HepG2 (cell line): ENCODE data around the gene BRMS1. TPM values are rescaled to one million over a fixed set of nuclear protein-coding genes. Genes with fewer than 3 reads are reported as not detected.

Experiments used
- CEBPG ChIP-seq: IDR thresholded peaks from 2 replicates; pipeline ENCODE4 v1.6.1; 2016
- CHD2 ChIP-seq: IDR thresholded peaks from 2 replicates; pipeline ENCODE4 v1.6.1; 2011; ENCODE audit warnings: low read depth, low read length, improper control_type of control experiment
- DPF2 ChIP-seq: sonication (generic); formaldehyde crosslinking; IDR thresholded peaks from 2 replicates; pipeline ENCODE4 v1.4.0; 2020; ENCODE audit warnings: mild to moderate bottlenecking, low read depth, missing genetic modification reagents, borderline replicate concordance
- KDM5B ChIP-seq: sonication (generic); formaldehyde crosslinking; IDR thresholded peaks from 2 replicates; pipeline ENCODE4 v1.4.0; 2020; ENCODE audit warnings: missing genetic modification reagents, mild to moderate bottlenecking, borderline replicate concordance
- MIER3 ChIP-seq: IDR thresholded peaks from 2 replicates; pipeline ENCODE4 v1.6.1; 2016; ENCODE audit warnings: missing compliant biosample characterization, borderline replicate concordance
- MTA1 ChIP-seq: sonication (generic); formaldehyde crosslinking; IDR thresholded peaks from 2 replicates; pipeline ENCODE4 v1.4.0; 2020; ENCODE audit warnings: missing genetic modification reagents, mild to moderate bottlenecking, borderline replicate concordance
- SCMH1 ChIP-seq: sonication (generic); formaldehyde crosslinking; IDR thresholded peaks from 2 replicates; pipeline ENCODE4 v1.9.0; 2021; ENCODE audit warnings: missing genetic modification reagents, mild to moderate bottlenecking, borderline replicate concordance
- SOX5 ChIP-seq: IDR thresholded peaks from 2 replicates; pipeline ENCODE4 v1.6.1; 2016; ENCODE audit warnings: borderline replicate concordance
- SRY ChIP-seq: sonication (generic); formaldehyde crosslinking; IDR thresholded peaks from 2 replicates; pipeline ENCODE4 v1.8.0; 2022; ENCODE audit warnings: mild to moderate bottlenecking, missing genetic modification reagents
- THAP11 ChIP-seq: IDR thresholded peaks from 2 replicates; pipeline ENCODE4 v1.6.1; 2016; ENCODE audit warnings: missing biosample characterization, missing genetic modification reagents
- ZNF546 ChIP-seq: sonication (generic); formaldehyde crosslinking; conservative IDR thresholded peaks from 2 replicates; pipeline ENCODE4 v1.8.1; 2023; ENCODE audit warnings: mild to moderate bottlenecking, missing genetic modification reagents
- ZNF75D ChIP-seq: sonication (generic); formaldehyde crosslinking; IDR thresholded peaks from 2 replicates; pipeline ENCODE4 v1.8.1; 2023; ENCODE audit warnings: missing genetic modification reagents, mild to moderate bottlenecking, borderline replicate concordance
- polyA plus RNA-seq, 8 experiments: library from polyadenylated mRNA; depleted of rRNA in 3 of 8; stranded (reverse) in 7 of 8; unstranded in 1 of 8; fragments of >200 nt; fragmentation: Illumina TruSeq in 4 of 8; extraction: Trizol in 4 of 8; gene quantifications; 2 replicates each; pipeline versions ENCODE4 v1.2.1 to v1.2.3, GENCODE V29; 2011 to 2016; ENCODE audit warnings: low read depth in 4 of 8, missing spikeins in 1 of 8, mixed read lengths in 1 of 8; ENCODE audit not compliant: insufficient read depth in 1 of 8
- total RNA-seq, 5 experiments: library from RNA; depleted of rRNA; stranded (reverse); fragments of >200 nt; fragmentation: Illumina TruSeq; extraction: Trizol; gene quantifications; 2 replicates each; pipeline ENCODE4 v1.2.3, GENCODE V29; 2016; ENCODE audit warnings: low read depth in 1 of 5
- TF ChIP-seq, protein P1 (sequence below): IDR thresholded peaks from 2 replicates; pipeline ENCODE4 v1.6.1; 2016
- TF ChIP-seq, protein P2 (sequence below): sonication (generic); formaldehyde crosslinking; IDR thresholded peaks from 2 replicates; pipeline ENCODE4 v1.4.0; 2020; ENCODE audit warnings: missing genetic modification reagents
- TF ChIP-seq, protein P3 (sequence below): sonication (generic); formaldehyde crosslinking; IDR thresholded peaks from 2 replicates; pipeline ENCODE4 v1.4.0; 2020; ENCODE audit warnings: low read depth, mild to moderate bottlenecking, missing genetic modification reagents
- TF ChIP-seq, protein P4 (sequence below): IDR thresholded peaks from 2 replicates; pipeline ENCODE4 v1.6.1; 2012; ENCODE audit warnings: low read depth, low read length, improper control_type of control experiment
- TF ChIP-seq, protein P5 (sequence below): sonication (generic); formaldehyde crosslinking; IDR thresholded peaks from 2 replicates; pipeline ENCODE4 v1.9.0; 2021; ENCODE audit warnings: missing genetic modification reagents, borderline replicate concordance
- TF ChIP-seq, protein P6 (sequence below): sonication (generic); formaldehyde crosslinking; IDR thresholded peaks from 2 replicates; pipeline ENCODE4 v1.5.0; 2020; ENCODE audit warnings: missing genetic modification reagents, mild to moderate bottlenecking, borderline replicate concordance

The BRMS1 gene
- total and polyA plus RNA-seq, 2 of the 13 experiments (the other 11 are each of a cell fraction or from before 2014, with no cell fraction given), result 15.8 to 55.7 TPM

DNA sequence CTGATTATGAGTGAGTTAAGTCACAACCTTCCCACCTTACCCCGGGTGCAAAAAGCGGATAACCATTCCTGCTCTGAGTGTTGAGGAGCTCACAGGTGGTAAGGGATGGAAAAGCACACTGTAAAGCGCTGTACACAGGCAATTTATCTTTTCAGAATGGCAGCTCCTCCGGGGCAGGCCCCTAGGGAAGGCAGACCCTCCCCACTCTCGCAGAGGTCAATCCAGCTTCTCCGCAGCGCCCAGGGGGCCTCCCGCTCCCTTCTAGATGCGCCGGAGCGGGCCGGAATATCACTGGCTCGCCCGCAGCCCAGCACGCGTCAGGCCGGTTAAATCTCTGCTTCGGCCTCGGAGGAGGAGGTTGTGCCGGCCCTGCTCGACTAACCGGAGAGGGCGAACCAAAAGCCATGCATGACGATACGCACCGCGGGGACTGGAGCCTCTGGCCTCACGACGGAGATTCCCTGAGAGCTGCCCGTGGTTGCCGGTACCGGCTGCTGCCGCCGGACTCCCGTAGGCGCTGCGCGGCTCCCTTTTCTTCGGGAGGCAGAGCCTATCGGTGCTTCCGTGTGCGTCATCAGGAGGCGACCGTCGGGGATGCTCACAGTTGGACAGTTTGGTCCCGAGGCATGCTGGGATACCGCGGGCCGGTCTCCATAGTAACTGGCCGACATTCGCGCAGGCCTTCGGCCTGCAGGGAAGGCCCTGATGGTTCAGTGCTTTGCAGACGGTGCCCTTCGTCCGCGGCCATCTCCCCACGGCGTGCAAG lies at the start of gene BRMS1 (continued):
- TF ChIP-seq ZNF75D (CRISPR knock-in tag) (no peak), THAP11 (peak; percentile 94), ZNF546 (CRISPR knock-in tag) (peak; percentile 69; the same call in 1 of the 2 replicates), KDM5B (CRISPR knock-in tag) (peak; percentile 82; the same call in 1 of the 2 replicates), CHD2 (no peak), SCMH1 (no peak), CEBPG (CRISPR knock-in tag) (no peak), MTA1 (peak; percentile 71; the same call in 1 of the 2 replicates), MIER3 (CRISPR knock-in tag) (peak; percentile 81; the same call in 1 of the 2 replicates), SOX5 (CRISPR knock-in tag) (peak; percentile 56; the same call in 1 of the 2 replicates), SRY (CRISPR knock-in tag) (peak; percentile 89), DPF2 (CRISPR knock-in tag) (0 out of 2 replicates have a peak, but pooled peaks have one; percentile 41)
- TF ChIP-seq, protein P1, sequence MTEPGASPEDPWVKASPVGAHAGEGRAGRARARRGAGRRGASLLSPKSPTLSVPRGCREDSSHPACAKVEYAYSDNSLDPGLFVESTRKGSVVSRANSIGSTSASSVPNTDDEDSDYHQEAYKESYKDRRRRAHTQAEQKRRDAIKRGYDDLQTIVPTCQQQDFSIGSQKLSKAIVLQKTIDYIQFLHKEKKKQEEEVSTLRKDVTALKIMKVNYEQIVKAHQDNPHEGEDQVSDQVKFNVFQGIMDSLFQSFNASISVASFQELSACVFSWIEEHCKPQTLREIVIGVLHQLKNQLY (CRISPR knock-in tag), result peak; percentile 57; the same call in 1 of the 2 replicates
- TF ChIP-seq, protein P2, sequence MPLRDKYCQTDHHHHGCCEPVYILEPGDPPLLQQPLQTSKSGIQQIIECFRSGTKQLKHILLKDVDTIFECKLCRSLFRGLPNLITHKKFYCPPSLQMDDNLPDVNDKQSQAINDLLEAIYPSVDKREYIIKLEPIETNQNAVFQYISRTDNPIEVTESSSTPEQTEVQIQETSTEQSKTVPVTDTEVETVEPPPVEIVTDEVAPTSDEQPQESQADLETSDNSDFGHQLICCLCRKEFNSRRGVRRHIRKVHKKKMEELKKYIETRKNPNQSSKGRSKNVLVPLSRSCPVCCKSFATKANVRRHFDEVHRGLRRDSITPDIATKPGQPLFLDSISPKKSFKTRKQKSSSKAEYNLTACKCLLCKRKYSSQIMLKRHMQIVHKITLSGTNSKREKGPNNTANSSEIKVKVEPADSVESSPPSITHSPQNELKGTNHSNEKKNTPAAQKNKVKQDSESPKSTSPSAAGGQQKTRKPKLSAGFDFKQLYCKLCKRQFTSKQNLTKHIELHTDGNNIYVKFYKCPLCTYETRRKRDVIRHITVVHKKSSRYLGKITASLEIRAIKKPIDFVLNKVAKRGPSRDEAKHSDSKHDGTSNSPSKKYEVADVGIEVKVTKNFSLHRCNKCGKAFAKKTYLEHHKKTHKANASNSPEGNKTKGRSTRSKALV, result no peak
- TF ChIP-seq, protein P3, sequence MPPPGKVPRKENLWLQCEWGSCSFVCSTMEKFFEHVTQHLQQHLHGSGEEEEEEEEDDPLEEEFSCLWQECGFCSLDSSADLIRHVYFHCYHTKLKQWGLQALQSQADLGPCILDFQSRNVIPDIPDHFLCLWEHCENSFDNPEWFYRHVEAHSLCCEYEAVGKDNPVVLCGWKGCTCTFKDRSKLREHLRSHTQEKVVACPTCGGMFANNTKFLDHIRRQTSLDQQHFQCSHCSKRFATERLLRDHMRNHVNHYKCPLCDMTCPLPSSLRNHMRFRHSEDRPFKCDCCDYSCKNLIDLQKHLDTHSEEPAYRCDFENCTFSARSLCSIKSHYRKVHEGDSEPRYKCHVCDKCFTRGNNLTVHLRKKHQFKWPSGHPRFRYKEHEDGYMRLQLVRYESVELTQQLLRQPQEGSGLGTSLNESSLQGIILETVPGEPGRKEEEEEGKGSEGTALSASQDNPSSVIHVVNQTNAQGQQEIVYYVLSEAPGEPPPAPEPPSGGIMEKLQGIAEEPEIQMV (CRISPR knock-in tag), result no peak
- TF ChIP-seq, protein P4, sequence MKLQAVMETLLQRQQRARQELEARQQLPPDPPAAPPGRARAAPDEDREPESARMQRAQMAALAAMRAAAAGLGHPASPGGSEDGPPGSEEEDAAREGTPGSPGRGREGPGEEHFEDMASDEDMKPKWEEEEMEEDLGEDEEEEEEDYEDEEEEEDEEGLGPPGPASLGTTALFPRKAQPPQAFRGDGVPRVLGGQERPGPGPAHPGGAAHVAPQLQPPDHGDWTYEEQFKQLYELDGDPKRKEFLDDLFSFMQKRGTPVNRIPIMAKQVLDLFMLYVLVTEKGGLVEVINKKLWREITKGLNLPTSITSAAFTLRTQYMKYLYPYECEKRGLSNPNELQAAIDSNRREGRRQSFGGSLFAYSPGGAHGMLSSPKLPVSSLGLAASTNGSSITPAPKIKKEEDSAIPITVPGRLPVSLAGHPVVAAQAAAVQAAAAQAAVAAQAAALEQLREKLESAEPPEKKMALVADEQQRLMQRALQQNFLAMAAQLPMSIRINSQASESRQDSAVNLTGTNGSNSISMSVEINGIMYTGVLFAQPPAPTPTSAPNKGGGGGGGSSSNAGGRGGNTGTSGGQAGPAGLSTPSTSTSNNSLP, result no peak
- TF ChIP-seq, protein P5, sequence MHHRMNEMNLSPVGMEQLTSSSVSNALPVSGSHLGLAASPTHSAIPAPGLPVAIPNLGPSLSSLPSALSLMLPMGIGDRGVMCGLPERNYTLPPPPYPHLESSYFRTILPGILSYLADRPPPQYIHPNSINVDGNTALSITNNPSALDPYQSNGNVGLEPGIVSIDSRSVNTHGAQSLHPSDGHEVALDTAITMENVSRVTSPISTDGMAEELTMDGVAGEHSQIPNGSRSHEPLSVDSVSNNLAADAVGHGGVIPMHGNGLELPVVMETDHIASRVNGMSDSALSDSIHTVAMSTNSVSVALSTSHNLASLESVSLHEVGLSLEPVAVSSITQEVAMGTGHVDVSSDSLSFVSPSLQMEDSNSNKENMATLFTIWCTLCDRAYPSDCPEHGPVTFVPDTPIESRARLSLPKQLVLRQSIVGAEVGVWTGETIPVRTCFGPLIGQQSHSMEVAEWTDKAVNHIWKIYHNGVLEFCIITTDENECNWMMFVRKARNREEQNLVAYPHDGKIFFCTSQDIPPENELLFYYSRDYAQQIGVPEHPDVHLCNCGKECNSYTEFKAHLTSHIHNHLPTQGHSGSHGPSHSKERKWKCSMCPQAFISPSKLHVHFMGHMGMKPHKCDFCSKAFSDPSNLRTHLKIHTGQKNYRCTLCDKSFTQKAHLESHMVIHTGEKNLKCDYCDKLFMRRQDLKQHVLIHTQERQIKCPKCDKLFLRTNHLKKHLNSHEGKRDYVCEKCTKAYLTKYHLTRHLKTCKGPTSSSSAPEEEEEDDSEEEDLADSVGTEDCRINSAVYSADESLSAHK (CRISPR knock-in tag), result no peak
- TF ChIP-seq, protein P6, sequence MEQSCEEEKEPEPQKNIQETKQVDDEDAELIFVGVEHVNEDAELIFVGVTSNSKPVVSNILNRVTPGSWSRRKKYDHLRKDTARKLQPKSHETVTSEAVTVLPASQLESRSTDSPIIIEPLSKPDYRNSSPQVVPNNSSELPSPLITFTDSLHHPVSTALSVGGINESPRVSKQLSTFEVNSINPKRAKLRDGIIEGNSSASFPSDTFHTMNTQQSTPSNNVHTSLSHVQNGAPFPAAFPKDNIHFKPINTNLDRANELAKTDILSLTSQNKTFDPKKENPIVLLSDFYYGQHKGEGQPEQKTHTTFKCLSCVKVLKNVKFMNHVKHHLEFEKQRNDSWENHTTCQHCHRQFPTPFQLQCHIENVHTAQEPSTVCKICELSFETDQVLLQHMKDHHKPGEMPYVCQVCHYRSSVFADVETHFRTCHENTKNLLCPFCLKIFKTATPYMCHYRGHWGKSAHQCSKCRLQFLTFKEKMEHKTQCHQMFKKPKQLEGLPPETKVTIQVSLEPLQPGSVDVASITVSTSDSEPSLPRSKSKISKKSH, result no peak; the same call in 1 of the 2 replicates
